ENCODE results near the gene SKAP2. TPM values are rescaled to one million over a fixed set of nuclear protein-coding genes. Genes with fewer than 3 reads are reported as not detected.

SKAP2 gene
- total and polyA plus RNA-seq, 2 of the 4 experiments (the other 2 are of a cell fraction), result 5.7 to 7.4 TPM

DNA sequence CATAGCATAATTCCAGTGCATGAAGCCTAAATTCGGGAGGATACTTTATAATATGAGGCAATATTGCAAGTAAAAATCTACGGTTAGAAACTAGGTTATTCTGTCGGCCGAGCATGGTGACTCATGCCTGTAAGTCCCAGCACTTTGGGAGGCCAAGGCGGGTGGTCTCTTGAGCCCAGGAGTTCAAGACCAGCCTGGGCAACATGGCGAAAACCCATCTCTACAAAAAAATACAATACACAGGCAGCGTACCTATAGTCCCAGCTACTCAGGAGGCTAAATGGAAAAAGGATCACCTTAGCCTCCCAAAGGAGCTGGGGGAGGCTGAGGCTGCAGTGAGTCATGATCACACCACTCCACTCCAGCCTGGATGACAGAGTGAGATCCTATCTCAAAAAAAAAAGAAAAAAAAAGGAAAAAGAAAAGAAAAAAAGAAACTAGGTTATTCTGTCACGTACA, 14.2 kb downstream of the SKAP2 start:
- Histone ChIP-seq H3K14ac (replicated peaks; ENCODE audit: low read depth, low read length) (no peak overlapping the region), H2AK9ac (replicated peaks; ENCODE audit: low read depth, low read length, poor library complexity) (no peak overlapping the region), H4K20me1 (ENCODE audit: insufficient read depth, low read length) (no peaks in the 10 kb centered on the region), H4K8ac (ENCODE audit: low read depth in 2 of 2, low read length in 2 of 2) (no peak overlapping the region), H3K27ac (ENCODE audit: insufficient read depth, low read length) (no peak overlapping the region), H2BK20ac (ENCODE audit: low read depth, low read length) (no peak overlapping the region), H3K36me3 (ENCODE audit: control insufficient read depth, insufficient read depth, low read length) (no peaks in the 10 kb centered on the region), H3K9ac (ENCODE audit: low read depth, low read length) (no peak overlapping the region), H3K79me1 (ENCODE audit: low read depth in 1 of 2, low read length in 2 of 2) (no peaks in the 10 kb centered on the region; a peak in 1 of 4 replicates), H3K27me3 (ENCODE audit: control insufficient read depth, insufficient read depth, low read length) (no peaks in the 10 kb centered on the region), H3K9me1 (ENCODE audit: insufficient read depth, low read length) (no peaks in the 10 kb centered on the region), H3K4me3 (ENCODE audit: insufficient read depth, low read depth, low read length) (no peak overlapping the region), H2BK5ac (ENCODE audit: low read depth, low read length, poor library complexity, severe bottlenecking) (no peak overlapping the region), H3K9me3 (ENCODE audit: control insufficient read depth, insufficient read depth, low read length) (no peaks in the 10 kb centered on the region), H3K56ac (ENCODE audit: extremely low read depth, insufficient read depth, low read length) (no peak overlapping the region), H3K23ac (ENCODE audit: low read depth, low read length) (no peak overlapping the region), H2BK120ac (ENCODE audit: low read depth, low read length) (no peak overlapping the region), H3K4me2 (ENCODE audit: low read depth, low read length) (no peak overlapping the region), H4K5ac (ENCODE audit: low read depth, low read length) (no peak overlapping the region), H3K4ac (ENCODE audit: low read depth, low read length) (no peak overlapping the region), H2AFZ (replicated peaks; ENCODE audit: low read length, poor library complexity) (no peak overlapping the region), H2BK15ac (ENCODE audit: low read depth, low read length) (no peak overlapping the region), H3K18ac (ENCODE audit: low read depth, low read length) (no peak overlapping the region), H2AK5ac (ENCODE audit: low read depth, low read length) (no peak overlapping the region), H4K91ac (ENCODE audit: insufficient read depth, low read depth, low read length) (no peak overlapping the region), H3K4me1 (ENCODE audit: control insufficient read depth, insufficient read depth, low read length) (no peaks in the 10 kb centered on the region)
- WGBS, 2 experiments (ENCODE audit: extremely low coverage in 2 of 2, insufficient read length in 1 of 2), result no CpG with 5 or more reads among the region's 8 CpGs
- dilution Hi-C loops (cut with HindIII; ENCODE audit: low sequenced_read_pairs, unreplicated experiment) (no loop called here), intact Hi-C loops (cut with micrococcal nuclease) (loop anchor here (10.0 kb wide), 1 partner anchor 985 kb away; no protein-coding TSS in a partner anchor), in situ Hi-C loops (cut with MboI; ENCODE audit: low sequenced_read_pairs) (loop anchor here (10.0 to 25.0 kb wide), 2 partner anchors 638 to 995 kb away; partner anchors contain the start of genes CBX3 and HNRNPA2B1)
- no TSS peak for BruUV-seq (replicated peaks)
- ATAC-seq (ENCODE audit: low read depth) (no peak), DNase-seq (peak; percentile 28)
- POLR2A ChIA-PET (ENCODE audit: unreplicated experiment), result no interaction called here
- no peak for TF ChIP-seq USF2 (IDR thresholded peaks at IDR 0.05; ENCODE audit: low read depth, low read length)
- TF ChIP-seq CEBPB (IDR thresholded peaks at IDR 0.05; ENCODE audit: low read depth, low read length), result no peak
- no peak for TF ChIP-seq SMC3 (IDR thresholded peaks at IDR 0.05; ENCODE audit: low read depth, low read length)
- no peak for TF ChIP-seq POLR2A (IDR thresholded peaks at IDR 0.05; ENCODE audit: low read depth, low read length)
- TF ChIP-seq MAZ (IDR thresholded peaks at IDR 0.05; ENCODE audit: borderline replicate concordance, low read depth, low read length), result no peak
- no peak for TF ChIP-seq RCOR1 (IDR thresholded peaks at IDR 0.05; ENCODE audit: insufficient replicate concordance, low read length)
- no peak for TF ChIP-seq FOS (IDR thresholded peaks at IDR 0.05; ENCODE audit: low read depth, low read length)
- no peak for TF ChIP-seq NFE2L2 (IDR thresholded peaks at IDR 0.05; ENCODE audit: low read depth, low read length)
- TF ChIP-seq RFX5 (IDR thresholded peaks at IDR 0.05; ENCODE audit: low read depth, low read length), result no peak
- no peak for TF ChIP-seq BHLHE40 (IDR thresholded peaks at IDR 0.05; ENCODE audit: low read depth, low read length)
- TF ChIP-seq, protein P1, sequence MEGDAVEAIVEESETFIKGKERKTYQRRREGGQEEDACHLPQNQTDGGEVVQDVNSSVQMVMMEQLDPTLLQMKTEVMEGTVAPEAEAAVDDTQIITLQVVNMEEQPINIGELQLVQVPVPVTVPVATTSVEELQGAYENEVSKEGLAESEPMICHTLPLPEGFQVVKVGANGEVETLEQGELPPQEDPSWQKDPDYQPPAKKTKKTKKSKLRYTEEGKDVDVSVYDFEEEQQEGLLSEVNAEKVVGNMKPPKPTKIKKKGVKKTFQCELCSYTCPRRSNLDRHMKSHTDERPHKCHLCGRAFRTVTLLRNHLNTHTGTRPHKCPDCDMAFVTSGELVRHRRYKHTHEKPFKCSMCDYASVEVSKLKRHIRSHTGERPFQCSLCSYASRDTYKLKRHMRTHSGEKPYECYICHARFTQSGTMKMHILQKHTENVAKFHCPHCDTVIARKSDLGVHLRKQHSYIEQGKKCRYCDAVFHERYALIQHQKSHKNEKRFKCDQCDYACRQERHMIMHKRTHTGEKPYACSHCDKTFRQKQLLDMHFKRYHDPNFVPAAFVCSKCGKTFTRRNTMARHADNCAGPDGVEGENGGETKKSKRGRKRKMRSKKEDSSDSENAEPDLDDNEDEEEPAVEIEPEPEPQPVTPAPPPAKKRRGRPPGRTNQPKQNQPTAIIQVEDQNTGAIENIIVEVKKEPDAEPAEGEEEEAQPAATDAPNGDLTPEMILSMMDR (conservative IDR thresholded peaks at IDR 0.05; ENCODE audit: low read depth, low read length), result no peak
- no peak for TF ChIP-seq MAFK (IDR thresholded peaks at IDR 0.05; ENCODE audit: low read depth, low read length)
- no peak for TF ChIP-seq CHD1 (IDR thresholded peaks at IDR 0.05; ENCODE audit: low read depth, low read length)
- no peak for TF ChIP-seq RAD21 (IDR thresholded peaks at IDR 0.05; ENCODE audit: low read length)
- TF ChIP-seq, protein P2, sequence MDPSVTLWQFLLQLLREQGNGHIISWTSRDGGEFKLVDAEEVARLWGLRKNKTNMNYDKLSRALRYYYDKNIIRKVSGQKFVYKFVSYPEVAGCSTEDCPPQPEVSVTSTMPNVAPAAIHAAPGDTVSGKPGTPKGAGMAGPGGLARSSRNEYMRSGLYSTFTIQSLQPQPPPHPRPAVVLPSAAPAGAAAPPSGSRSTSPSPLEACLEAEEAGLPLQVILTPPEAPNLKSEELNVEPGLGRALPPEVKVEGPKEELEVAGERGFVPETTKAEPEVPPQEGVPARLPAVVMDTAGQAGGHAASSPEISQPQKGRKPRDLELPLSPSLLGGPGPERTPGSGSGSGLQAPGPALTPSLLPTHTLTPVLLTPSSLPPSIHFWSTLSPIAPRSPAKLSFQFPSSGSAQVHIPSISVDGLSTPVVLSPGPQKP (IDR thresholded peaks at IDR 0.05; ENCODE audit: borderline replicate concordance, low read depth, low read length), result no peak
- no peak for TF ChIP-seq MXI1 (IDR thresholded peaks at IDR 0.05; ENCODE audit: borderline replicate concordance, low read depth, low read length)
- CTCF ChIA-PET, result interaction anchor here (1.1 kb wide), 1 partner anchor 161 kb away, joined by 3 read pairs; no protein-coding TSS in a partner anchor
